ENCODE measurements around the gene HIGD1A. TPM values are rescaled to one million over a fixed set of nuclear protein-coding genes. Genes with fewer than 3 reads are reported as not detected.

The HIGD1A gene
- total RNA-seq, 1 experiment from 2014 or later: 77.6 TPM

- Histone ChIP-seq H3K27ac (ENCODE audit: insufficient read length, low read depth, low read length) (no peak overlapping the region), H2AFZ (ENCODE audit: low read length) (no peak overlapping the region)
- WGBS (ENCODE audit: extremely low coverage, insufficient read length, low lambda C conversion rate): no CpG with 5 or more reads among the region's 10 CpGs
Observed at GRCh38 chr3:42749025-42749752, 55.1 kb downstream of the HIGD1A start.

More at GRCh38 chr3:42749025-42749752, 55.1 kb downstream of the HIGD1A start:
- Histone ChIP-seq H2BK120ac (ENCODE audit: low read depth, low read length, poor library complexity, severe bottlenecking) (no peak overlapping the region), H2BK5ac (ENCODE audit: insufficient read length, low read length) (no peak overlapping the region), H3K9me3 (ENCODE audit: control insufficient read depth, low read depth, low read length) (no peaks in the 10 kb centered on the region), H3K9ac (ENCODE audit: extremely low read depth, insufficient read length, low read length) (no peak overlapping the region), H3K23ac (ENCODE audit: insufficient read length, low read depth, low read length) (no peak overlapping the region), H2BK20ac (ENCODE audit: low read depth, low read length, poor library complexity, severe bottlenecking) (no peak overlapping the region), H3K4me1 (ENCODE audit: insufficient read depth, low read length) (no peaks in the 10 kb centered on the region), H3K56ac (ENCODE audit: insufficient read length, low read depth, low read length) (no peak overlapping the region), H3K23me2 (ENCODE audit: insufficient read length, low read depth, low read length, poor library complexity, severe bottlenecking) (no peaks in the 10 kb centered on the region), H4K8ac (replicated peaks; ENCODE audit: insufficient read length, low read depth, low read length) (no peak overlapping the region), H4K5ac (ENCODE audit: insufficient read length, low read depth, low read length) (no peak overlapping the region), H2AK5ac (ENCODE audit: insufficient read length, low read length) (no peak overlapping the region), H3K14ac (ENCODE audit: insufficient read depth, low read length) (no peak overlapping the region), H2BK12ac (ENCODE audit: insufficient read length, low read depth, low read length) (no peak overlapping the region), H3T11ph (ENCODE audit: low read length) (no peak overlapping the region), H4K91ac (ENCODE audit: insufficient read length, low read depth, low read length) (no peak overlapping the region), H3K79me1 (ENCODE audit: insufficient read depth, low read depth, low read length, poor library complexity, severe bottlenecking) (no peaks in the 10 kb centered on the region), H2BK15ac (ENCODE audit: low read depth, low read length) (no peak overlapping the region), H3K4me2 (ENCODE audit: insufficient read depth, insufficient read length, low read length) (no peak overlapping the region), H4K20me1 (ENCODE audit: control insufficient read depth, insufficient read depth, insufficient read length) (no peaks in the 10 kb centered on the region), H3K27me3 (ENCODE audit: insufficient read depth, low read length) (no peaks in the 10 kb centered on the region), H3K18ac (ENCODE audit: insufficient read length, low read depth, low read length) (no peak overlapping the region), H3K4ac (ENCODE audit: low read depth, low read length) (no peak overlapping the region), H3K79me2 (ENCODE audit: insufficient read depth, low read length) (no peaks in the 10 kb centered on the region)
- no peak for TF ChIP-seq CTCF (conservative IDR thresholded peaks at IDR 0.05)
- H3K4me3 Mint-ChIP-seq: no peak overlapping the region
- H3K4me1 Mint-ChIP-seq: peaks cover 26 to 31% of the 10 kb centered on the region in 2 experiments
- peak overlapping the region in 1 of 3 experiments; percentile 54; a peak in 1 of 7 replicates for H3K27ac Mint-ChIP-seq
- H3K27me3 Mint-ChIP-seq (ENCODE audit: low read depth): peaks cover 27% of the 10 kb centered on the region
- no peaks in the 10 kb centered on the region for H3K9me3 Mint-ChIP-seq
- DNase-seq: peak; percentile 21
- H3K36me3 Mint-ChIP-seq (ENCODE audit: insufficient read depth in 1 of 3, low read depth in 3 of 3): no peaks in the 10 kb centered on the region
